HEK293T (cell line): ENCODE measurements around the gene ATR.

Source experiments
- ARNT ChIP-seq: fragments of 450-650 bp; IDR thresholded peaks from 2 replicates; pipeline ENCODE4 v1.6.1; 2017; ENCODE audit warnings: mild to moderate bottlenecking
- CTBP1 ChIP-seq: fragments of 450-650 bp; IDR thresholded peaks from 2 replicates; pipeline ENCODE4 v1.6.1; 2016; ENCODE audit warnings: borderline replicate concordance
- ELF4 ChIP-seq: fragments of 450-650 bp; IDR thresholded peaks from 2 replicates; pipeline ENCODE4 v1.6.1; 2017; ENCODE audit warnings: antibody characterized with exemption
- FOXM1 ChIP-seq: fragments of 450-650 bp; IDR thresholded peaks from 2 replicates; pipeline ENCODE4 v1.6.1; 2017; ENCODE audit warnings: mild to moderate bottlenecking, borderline replicate concordance
- L3MBTL2 ChIP-seq: fragments of 450-650 bp; conservative IDR thresholded peaks from 2 replicates; pipeline ENCODE4 v1.6.1; 2016; ENCODE audit warnings: mild to moderate bottlenecking
- PKNOX1 ChIP-seq: fragments of 450-650 bp; IDR thresholded peaks from 2 replicates; pipeline ENCODE4 v1.6.1; 2016
- SUZ12 ChIP-seq: fragments of 450-650 bp; IDR thresholded peaks from 2 replicates; pipeline ENCODE4 v1.6.1; 2016; ENCODE audit warnings: mild to moderate bottlenecking
- ZNF384 ChIP-seq: fragments of 450-650 bp; IDR thresholded peaks from 2 replicates; pipeline ENCODE4 v1.6.1; 2016

- TF ChIP-seq FOXM1 (no peak), CTBP1 (no peak), SUZ12 (no peak), L3MBTL2 (no peak), ZNF384 (no peak), PKNOX1 (no peak), ARNT (no peak), ELF4 (no peak)
Observed at GRCh38 chr3:142597906-142598305, 19.4 kb upstream of the ATR start.
